Astrocyte of the cerebellum (primary cell): ENCODE data around the gene NTM.

Experiments used
- DNase-seq: peaks from one replicate; pipeline ENCODE4 v3.0.0-alpha.2; 2011; ENCODE audit warnings: low read depth
- H3K4me3 ChIP-seq: 2 replicates; pipeline ENCODE4 v1.5.1; 2011; ENCODE audit warnings: mild to moderate bottlenecking, low read depth, low read length, moderate library complexity
- CTCF ChIP-seq: IDR thresholded peaks from 2 replicates; pipeline ENCODE4 v1.5.1; 2012; ENCODE audit warnings: low read length, low read depth, moderate library complexity, mild to moderate bottlenecking; ENCODE audit errors: missing control alignments
- in situ Hi-C: cut with HindIII; loops from 2 replicates; pipeline ENCODE4 v1.10.0; 2017; ENCODE audit warnings: low sequenced_read_pairs

NTM gene

GRCh38 chr11:132078264-132079076 is 708.1 kb downstream of the NTM start:
- in situ Hi-C loops, result no loop called here
- no peak for TF ChIP-seq CTCF
- H3K4me3 ChIP-seq, result no peak overlapping the region
- DNase-seq, result no peak

GRCh38 chr11:132080127-132080526 is 709.7 kb downstream of the NTM start:
- no peak overlapping the region for H3K4me3 ChIP-seq
- TF ChIP-seq CTCF, result no peak
- in situ Hi-C loops, result no loop called here
- no peak for DNase-seq

- in situ Hi-C loops, result no loop called here
- H3K4me3 ChIP-seq, result no peak overlapping the region
- TF ChIP-seq CTCF, result no peak
- DNase-seq, result no peak
These were observed 712.2 kb downstream of the NTM start for GRCh38 chr11:132082566-132082965.

- TF ChIP-seq CTCF, result no peak
- DNase-seq, result no peak
- H3K4me3 ChIP-seq, result no peak overlapping the region
- in situ Hi-C loops, result no loop called here
These were observed 714.0 kb downstream of the NTM start for GRCh38 chr11:132084433-132084832.

- TF ChIP-seq CTCF, result no peak
- H3K4me3 ChIP-seq, result no peak overlapping the region
- DNase-seq, result no peak
- in situ Hi-C loops, result no loop called here
These were observed 716.7 kb downstream of the NTM start for GRCh38 chr11:132087148-132087547.

DNA sequence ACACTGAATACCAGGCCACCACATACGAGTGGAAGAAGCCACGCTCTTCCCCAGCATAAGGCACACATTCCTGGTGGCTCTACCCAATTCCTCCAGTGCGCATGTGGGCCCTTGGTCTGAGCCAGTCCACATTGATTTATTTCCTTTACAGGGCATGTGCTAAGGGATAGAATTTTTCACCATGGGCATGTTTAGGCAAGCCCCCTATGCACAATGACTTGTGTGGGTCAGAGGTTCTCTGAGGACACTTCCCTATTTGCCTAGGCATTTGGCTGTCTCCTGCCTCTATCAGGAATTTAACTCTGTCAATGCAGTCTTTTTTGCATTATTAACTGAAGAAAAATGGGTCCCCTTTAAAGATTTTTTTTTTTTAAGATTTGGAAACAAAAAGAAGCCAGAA is 718.1 kb downstream of the NTM start:
- no peak for DNase-seq
- no peak for TF ChIP-seq CTCF
- H3K4me3 ChIP-seq, result no peak overlapping the region
- in situ Hi-C loops, result no loop called here
